GM12891 (cell line): Measurements from ENCODE around the gene CTPS2.
A peak's percentile ranks its signal among the peaks of the same experiment; 100 is the strongest.

Source experiments
- DNase-seq: peaks from one replicate; pipeline ENCODE4 v3.0.0; 2011; ENCODE audit warnings: low spot score; ENCODE audit not compliant: insufficient read length
- FAIRE-seq: peaks from 2 replicates; lab custom pipeline; 2011; peaks lifted over from hg19 to GRCh38; lab: Jason Lieb, UNC
- PAX5 ChIP-seq: IDR thresholded peaks from 2 replicates; pipeline ENCODE4 v1.6.1; 2011; ENCODE audit warnings: low read length, moderate library complexity, mild to moderate bottlenecking; ENCODE audit not compliant: insufficient read depth, severe bottlenecking
- POLR2A ChIP-seq: IDR thresholded peaks from 2 replicates; pipeline ENCODE4 v1.6.1; 2011; ENCODE audit warnings: low read depth, low read length, control low read depth
- POLR2AphosphoS5 ChIP-seq: IDR thresholded peaks from 2 replicates; pipeline ENCODE4 v1.6.1; 2011; ENCODE audit warnings: low read depth, low read length, control low read depth
- POU2F2 ChIP-seq: IDR thresholded peaks from 2 replicates; pipeline ENCODE4 v1.6.1; 2011; ENCODE audit warnings: low read depth, mild to moderate bottlenecking, control low read depth, low read length, moderate library complexity
- SPI1 ChIP-seq: IDR thresholded peaks from 2 replicates; pipeline ENCODE4 v1.6.1; 2011; ENCODE audit warnings: low read depth, low read length, control low read depth
- TAF1 ChIP-seq: IDR thresholded peaks from 2 replicates; pipeline ENCODE4 v1.6.1; 2011; ENCODE audit warnings: low read depth, low read length, control low read depth

Gene CTPS2

DNA sequence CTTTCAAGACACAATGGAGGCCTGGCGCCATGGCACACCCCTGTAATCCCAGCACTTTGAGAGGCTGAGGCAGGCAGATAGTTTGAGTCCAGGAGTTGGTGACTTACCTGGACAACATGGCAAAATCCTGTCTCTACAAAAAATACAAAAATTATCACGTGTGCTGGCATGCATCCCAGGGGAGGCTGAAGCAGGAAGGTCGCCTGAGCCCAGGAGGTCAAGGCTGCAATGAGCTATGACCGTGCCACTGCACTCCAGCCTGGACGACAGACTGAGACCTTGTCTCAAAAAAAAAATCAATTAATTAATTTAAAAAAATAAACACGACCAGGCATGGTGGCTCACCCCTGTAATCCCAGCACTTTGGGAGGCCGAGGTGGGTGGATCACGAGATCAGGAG lies 2.0 kb upstream of the CTPS2 start:
- TF ChIP-seq SPI1 (no peak), POLR2A (no peak), POLR2AphosphoS5 (no peak), TAF1 (no peak), POU2F2 (no peak), PAX5 (no peak)
- FAIRE-seq (peak; percentile 13), DNase-seq (no peak)

DNA sequence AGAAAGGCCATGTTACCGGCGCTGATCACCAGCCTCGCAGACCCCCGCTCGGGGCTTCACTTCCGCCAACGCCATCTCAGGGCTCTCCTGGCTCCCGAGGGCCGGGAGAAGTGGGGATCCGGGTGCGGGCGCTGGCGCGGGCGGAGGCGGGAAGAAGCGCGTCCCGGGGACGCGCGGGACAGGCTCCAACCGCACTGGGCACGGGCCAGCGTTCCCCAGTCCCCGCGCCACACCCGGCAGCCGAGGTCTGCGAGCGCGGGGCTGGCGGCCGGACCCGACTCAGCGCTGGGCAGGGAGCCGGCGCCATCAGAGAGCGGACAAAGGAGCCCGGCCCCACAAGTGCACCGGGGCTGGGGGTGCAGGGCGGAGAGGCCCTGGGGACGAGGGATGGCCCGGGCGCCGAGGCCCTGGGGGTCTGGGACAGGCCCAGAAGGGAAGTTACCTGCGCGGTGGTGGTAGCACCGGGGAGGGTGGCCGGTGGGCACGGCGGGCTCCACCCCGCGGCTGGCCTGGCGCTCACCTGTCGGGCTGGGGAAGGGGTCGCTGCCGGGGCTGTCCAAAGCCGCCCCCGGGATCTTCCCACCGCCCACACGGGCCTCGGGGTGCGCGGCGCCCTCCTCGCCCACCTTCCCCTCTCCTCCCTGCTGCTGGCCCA lies 449 bp downstream of the CTPS2 start:
- DNase-seq: peak; percentile 9
- no peak for FAIRE-seq

GRCh38 chrX:16711219-16711811 lies 1.2 kb downstream of the CTPS2 start:
- peak; percentile 4 for DNase-seq
- no peak for TF ChIP-seq PAX5
- no peak for TF ChIP-seq TAF1
- no peak for TF ChIP-seq SPI1
- TF ChIP-seq POLR2A: no peak
- TF ChIP-seq POU2F2: no peak
- no peak for TF ChIP-seq POLR2AphosphoS5
- FAIRE-seq: peak; percentile 91

More for the DNA sequence above, 449 bp downstream of the CTPS2 start:
- TF ChIP-seq POU2F2 (no peak), SPI1 (no peak), POLR2A (no peak), POLR2AphosphoS5 (no peak), PAX5 (no peak), TAF1 (no peak)

GRCh38 chrX:16708016-16708415 lies 4.5 kb downstream of the CTPS2 start:
- FAIRE-seq: peak; percentile 87
- TF ChIP-seq PAX5 (no peak), TAF1 (no peak), POLR2A (no peak)
- DNase-seq: no peak

DNA sequence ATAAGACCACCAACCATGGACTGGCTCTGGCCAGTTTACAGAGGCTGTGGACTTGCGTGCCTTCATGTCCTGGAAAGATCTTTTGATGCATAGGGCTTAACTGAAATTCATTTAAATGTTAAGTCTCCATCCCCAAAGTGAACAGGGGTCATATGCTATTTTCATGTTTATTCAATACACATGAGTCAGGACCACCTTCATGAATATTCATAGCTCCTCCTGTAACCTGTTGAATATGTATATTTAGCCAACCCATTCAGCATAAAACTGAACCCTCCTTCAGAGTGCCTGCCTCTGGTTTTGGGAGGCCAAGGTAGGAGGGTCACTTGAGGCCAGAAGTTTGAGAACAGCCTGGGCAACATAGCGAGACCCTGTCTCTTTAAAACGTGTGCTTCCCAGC lies 7.1 kb downstream of the CTPS2 start:
- DNase-seq (no peak), FAIRE-seq (no peak)
- TF ChIP-seq POLR2A: no peak
- 0 out of 2 replicates have a peak, but pooled peaks have one; percentile 29 for TF ChIP-seq POU2F2

- FAIRE-seq: no peak
Measured at GRCh38 chrX:16702700-16703599, 9.5 kb downstream of the CTPS2 start.

DNA sequence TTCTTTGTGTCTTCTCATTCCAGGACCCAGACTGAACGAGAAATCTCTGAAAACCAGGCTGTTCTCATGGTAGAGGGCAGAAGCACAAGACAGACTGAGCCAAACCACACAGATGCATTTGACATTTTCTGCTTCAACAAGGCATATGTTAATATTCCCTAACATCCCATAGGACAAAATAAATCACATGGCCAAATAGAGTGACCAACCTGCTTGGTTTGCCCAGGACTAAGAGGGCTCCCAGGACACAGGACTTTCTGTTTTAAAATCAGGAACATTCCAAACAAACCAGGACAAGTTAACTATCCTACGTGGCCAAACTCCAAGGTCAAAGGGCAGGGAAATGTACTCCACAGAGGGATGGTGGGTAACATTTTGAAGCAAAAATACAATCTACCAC lies 11.7 kb downstream of the CTPS2 start:
- no peak for FAIRE-seq
- no peak for DNase-seq
- TF ChIP-seq PAX5 (no peak), POU2F2 (no peak), SPI1 (no peak), POLR2AphosphoS5 (no peak), TAF1 (no peak)

More at GRCh38 chrX:16702700-16703599, 9.5 kb downstream of the CTPS2 start:
- TF ChIP-seq POU2F2 (no peak), POLR2A (no peak)
- DNase-seq: no peak

GRCh38 chrX:16699389-16699788 lies 13.1 kb downstream of the CTPS2 start:
- DNase-seq (no peak), FAIRE-seq (peak; percentile 9)
- no peak for TF ChIP-seq PAX5
- no peak for TF ChIP-seq SPI1
- no peak for TF ChIP-seq POU2F2
- TF ChIP-seq POLR2AphosphoS5: no peak
- no peak for TF ChIP-seq TAF1
- no peak for TF ChIP-seq POLR2A

GRCh38 chrX:16696956-16697355 lies 15.5 kb downstream of the CTPS2 start:
- TF ChIP-seq TAF1 (no peak), PAX5 (no peak), POLR2A (no peak), POU2F2 (no peak), POLR2AphosphoS5 (no peak), SPI1 (no peak)
- FAIRE-seq: no peak
- DNase-seq: no peak
